SK-N-SH (cell line): Measurements from ENCODE around the gene CTBP2. TPM values are rescaled to one million over a fixed set of nuclear protein-coding genes. Genes with fewer than 3 reads are reported as not detected.

ENCODE experiments used
- CTCF ChIA-PET: fragments of 300-600, 350-600 bp; formaldehyde crosslinking; extraction: SDS; loops from one replicate; lab custom pipeline; 2021; lab: Yijun Ruan, JAX
- POLR2A ChIA-PET: fragments of 350-600 bp; sonication (Branson Sonifier 250); formaldehyde crosslinking; extraction: SDS; loops from one replicate; lab custom pipeline; 2020; ENCODE audit warnings: antibody characterized with exemption, inconsistent platforms; lab: Yijun Ruan, JAX
- DNase-seq: peaks from one replicate; pipeline ENCODE4 v3.0.0; 2012
- H2AFZ ChIP-seq: fragments of 200-600 bp; sonication (generic); 2 replicates; pipeline ENCODE4 v1.8.1; 2016; ENCODE audit warnings: antibody characterized with exemption, mild to moderate bottlenecking, low read depth
- H3F3A ChIP-seq: fragments of 200-600 bp; sonication (generic); replicated peaks from 2 replicates; pipeline ENCODE3; 2016; ENCODE audit warnings: antibody characterized with exemption, mild to moderate bottlenecking; ENCODE audit not compliant: insufficient read depth
- H3K27ac ChIP-seq, 2 experiments: fragments of 200-500 bp in 1 of 2; fragments of 200-600 bp in 1 of 2; sonication (Bioruptor generic) in 1 of 2; sonication (generic), shearing (Covaris generic) in 1 of 2; 2 replicates each; pipeline versions ENCODE4 v1.5.1 to v1.6.1; 2014 to 2016; ENCODE audit warnings: low read depth in 2 of 2, inconsistent platforms in 1 of 2, low read length in 1 of 2, mild to moderate bottlenecking in 1 of 2, mixed read lengths in 1 of 2
- H3K27me3 ChIP-seq: fragments of 200-600 bp; sonication (generic), shearing (Covaris generic); 2 replicates; pipeline ENCODE4 v1.6.1; 2016; ENCODE audit warnings: mixed run types; ENCODE audit not compliant: insufficient read depth
- H3K36me3 ChIP-seq, 2 experiments: fragments of 200-500 bp in 1 of 2; fragments of 200-600 bp in 1 of 2; sonication (Bioruptor generic) in 1 of 2; sonication (generic) in 1 of 2; replicated peaks in 1 of 2; 2 replicates each; pipeline versions ENCODE3 to v1.5.1; 2014 to 2016; ENCODE audit warnings: low read length in 1 of 2, mild to moderate bottlenecking in 1 of 2; ENCODE audit not compliant: insufficient read depth in 2 of 2, control insufficient read depth in 1 of 2
- H3K4me1 ChIP-seq, 2 experiments: fragments of 200-500 bp in 1 of 2; fragments of 200-600 bp in 1 of 2; sonication (Bioruptor generic) in 1 of 2; sonication (generic), shearing (Covaris generic) in 1 of 2; 2 replicates each; pipeline versions ENCODE4 v1.5.1 to v1.6.1; 2014 to 2016; ENCODE audit warnings: low read depth in 1 of 2, low read length in 1 of 2, mixed run types in 1 of 2; ENCODE audit not compliant: insufficient read depth in 2 of 2, control insufficient read depth in 1 of 2
- H3K4me2 ChIP-seq: fragments of 200-600 bp; sonication (generic), shearing (Covaris generic); 2 replicates; pipeline ENCODE4 v1.6.1; 2017; ENCODE audit warnings: mixed run types
- H3K4me3 ChIP-seq, 2 experiments: fragments of 200-500 bp in 1 of 2; fragments of 200-600 bp in 1 of 2; sonication (Bioruptor generic) in 1 of 2; sonication (generic), shearing (Covaris generic) in 1 of 2; 2 replicates each; pipeline versions ENCODE4 v1.5.1 to v1.8.1; 2014 to 2016; ENCODE audit warnings: low read depth in 2 of 2, inconsistent platforms in 1 of 2, low read length in 1 of 2, mild to moderate bottlenecking in 1 of 2, mixed read lengths in 1 of 2, moderate library complexity in 1 of 2
- H3K79me2 ChIP-seq: fragments of 200-600 bp; sonication (generic); 2 replicates; pipeline ENCODE4 v1.8.1; 2017; ENCODE audit warnings: mild to moderate bottlenecking; ENCODE audit not compliant: insufficient read depth
- H3K9ac ChIP-seq: fragments of 200-600 bp; sonication (generic); 2 replicates; pipeline ENCODE4 v1.6.1; 2017; ENCODE audit warnings: mixed run types
- H3K9me2 ChIP-seq: fragments of 200-600 bp; sonication (generic); 2 replicates; pipeline ENCODE4 v1.6.1; 2017; ENCODE audit warnings: mixed run types
- H3K9me3 ChIP-seq: fragments of 200-600 bp; sonication (generic); 2 replicates; pipeline ENCODE4 v1.6.1; 2017; ENCODE audit warnings: mixed run types, mild to moderate bottlenecking, moderate library complexity
- H4K20me1 ChIP-seq: fragments of 200-600 bp; sonication (generic); 2 replicates; pipeline ENCODE4 v1.6.1; 2017; ENCODE audit warnings: mild to moderate bottlenecking, mixed run types; ENCODE audit not compliant: insufficient read depth
- ELF1 ChIP-seq: IDR thresholded peaks from 2 replicates; pipeline ENCODE4 v1.4.0; 2012
- EP300 ChIP-seq, 2 experiments: IDR thresholded peaks; 2 replicates each; pipeline versions ENCODE4 v1.4.0 to v1.6.1; 2012; ENCODE audit warnings: borderline replicate concordance in 1 of 2, low read depth in 1 of 2, low read length in 1 of 2
- FOSL2 ChIP-seq: IDR thresholded peaks from 2 replicates; pipeline ENCODE4 v1.4.0; 2012; ENCODE audit warnings: low read depth, mild to moderate bottlenecking, moderate library complexity, borderline replicate concordance
- FOXJ3 ChIP-seq: sonication (generic); formaldehyde crosslinking; IDR thresholded peaks from 2 replicates; pipeline ENCODE4 v1.5.1; 2020; ENCODE audit warnings: mild to moderate bottlenecking, missing genetic modification reagents
- FOXM1 ChIP-seq: IDR thresholded peaks from 2 replicates; pipeline ENCODE4 v1.4.0; 2012; ENCODE audit warnings: low read depth, mild to moderate bottlenecking
- GABPA ChIP-seq: IDR thresholded peaks from 2 replicates; pipeline ENCODE4 v1.4.0; 2012; ENCODE audit warnings: low read depth, mild to moderate bottlenecking
- MXI1 ChIP-seq: IDR thresholded peaks from 2 replicates; pipeline ENCODE4 v1.6.1; 2012; ENCODE audit warnings: mild to moderate bottlenecking, low read depth, low read length, improper control_type of control experiment
- NFIC ChIP-seq: IDR thresholded peaks from 2 replicates; pipeline ENCODE4 v1.4.0; 2012; ENCODE audit warnings: borderline replicate concordance
- RAD21 ChIP-seq: IDR thresholded peaks from 2 replicates; pipeline ENCODE4 v1.6.1; 2012; ENCODE audit warnings: mild to moderate bottlenecking, low read length
- RCOR1 ChIP-seq: fragments of 150-350 bp; IDR thresholded peaks from 2 replicates; pipeline ENCODE4 v1.6.1; 2017; ENCODE audit warnings: antibody characterized with exemption, low read length
- RFX5 ChIP-seq: IDR thresholded peaks from 2 replicates; pipeline ENCODE4 v1.6.1; 2012; ENCODE audit warnings: mild to moderate bottlenecking, improper control_type of control experiment, low read length
- RXRA ChIP-seq: IDR thresholded peaks from 2 replicates; pipeline ENCODE4 v1.4.0; 2012; ENCODE audit warnings: low read depth, mild to moderate bottlenecking, borderline replicate concordance
- SMC3 ChIP-seq: IDR thresholded peaks from 2 replicates; pipeline ENCODE4 v1.6.1; 2012; ENCODE audit warnings: low read depth, low read length, improper control_type of control experiment
- WGBS: methylation state at CpG from one replicate; pipeline ENCODE4 v1.1.6; 2017; ENCODE audit warnings: low lambda C conversion rate; 5-methylcytosine and 5-hydroxymethylcytosine counted together
- polyA plus RNA-seq, 3 experiments: library from polyadenylated mRNA; depleted of rRNA; stranded (reverse); fragments of >200 nt; gene quantifications; 2 replicates each; pipeline ENCODE4 v1.2.3, GENCODE V29; 2012
- TF ChIP-seq, protein P1 (sequence below): IDR thresholded peaks from 2 replicates; pipeline ENCODE4 v1.6.1; 2012; ENCODE audit warnings: mild to moderate bottlenecking, low read depth, low read length, moderate library complexity
- TF ChIP-seq, protein P2 (sequence below): fragments of 200-600 bp; sonication (generic); IDR thresholded peaks from 2 replicates; pipeline ENCODE4 v1.6.1; 2017; ENCODE audit warnings: antibody characterized with exemption, mild to moderate bottlenecking, moderate library complexity
- TF ChIP-seq, protein P3 (sequence below): IDR thresholded peaks from 2 replicates; pipeline ENCODE4; 2012
- TF ChIP-seq, protein P4 (sequence below): IDR thresholded peaks from 2 replicates; pipeline ENCODE4 v1.4.0; 2012; ENCODE audit warnings: low read depth, borderline replicate concordance
- TF ChIP-seq, protein P5 (sequence below): fragments of 150-350 bp; IDR thresholded peaks from 2 replicates; pipeline ENCODE4 v1.6.1; 2016; ENCODE audit warnings: mild to moderate bottlenecking, low read depth, low read length
- TF ChIP-seq, protein P6 (sequence below): fragments of 150-350 bp; IDR thresholded peaks from 2 replicates; pipeline ENCODE4 v1.6.1; 2017; ENCODE audit warnings: antibody characterized with exemption, low read length, low read depth, borderline replicate concordance

The CTBP2 gene
- polyA plus RNA-seq, 1 of the 3 experiments (the other 2 are of a cell fraction) = 69.7 TPM

DNA sequence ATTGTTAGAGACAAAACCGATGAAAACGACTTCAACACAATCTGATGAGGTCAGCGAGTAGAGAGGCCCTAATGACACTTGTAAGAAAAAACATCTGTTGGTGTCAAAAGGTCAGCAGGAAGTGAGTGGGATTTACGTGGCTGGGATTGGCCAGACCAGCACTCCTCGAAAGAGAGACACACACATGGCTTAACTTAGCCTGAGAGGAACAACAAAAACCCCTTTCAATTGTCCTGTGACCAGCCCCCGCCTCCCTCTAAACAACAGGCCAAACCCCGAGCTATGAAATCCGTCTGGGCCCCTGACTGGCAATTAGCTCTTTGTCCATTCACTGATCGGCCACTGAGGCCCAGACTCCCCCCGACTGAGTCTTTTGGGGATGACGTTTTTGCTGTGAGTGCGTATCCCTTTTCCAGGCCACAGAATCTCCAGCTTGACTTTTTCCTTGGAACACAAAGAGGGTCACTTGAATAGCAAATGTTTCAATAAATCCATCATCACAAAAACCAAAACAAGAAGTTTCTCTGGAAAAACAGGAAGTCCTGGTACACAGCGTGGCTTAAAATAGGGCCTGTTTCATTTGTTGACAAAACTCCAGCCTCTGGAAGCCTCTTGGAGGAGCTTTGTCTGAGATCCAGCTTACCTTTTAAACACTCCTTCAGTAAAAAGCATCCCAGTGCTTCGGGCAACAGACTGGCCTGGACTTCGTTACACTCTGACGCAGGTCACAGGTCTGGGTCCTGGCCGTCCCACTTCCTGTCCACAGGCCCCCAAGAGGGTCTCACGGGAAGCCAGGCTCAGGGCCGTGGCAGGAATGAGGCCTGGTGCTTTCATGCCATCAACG, 103.0 kb downstream of the CTBP2 start:
- no peaks in the 10 kb centered on the region for H3K9me3 ChIP-seq
- H3K27me3 ChIP-seq = no peaks in the 10 kb centered on the region
- H3F3A ChIP-seq = peaks cover 6% of the 10 kb centered on the region
- peak overlapping the region; percentile 46; the same call in 1 of the 2 replicates for H3K9ac ChIP-seq
- H2AFZ ChIP-seq = no peak overlapping the region
- peak overlapping the region; percentile 87 to 97 for H3K27ac ChIP-seq
- no peaks in the 10 kb centered on the region for H3K36me3 ChIP-seq
- CTCF ChIA-PET = interaction anchor here (0.9 to 12.9 kb wide), 10 partner anchors 10 to 65 kb away, joined by 3 to 211 read pairs (median 4); no protein-coding TSS in a partner anchor
- H3K79me2 ChIP-seq = peaks cover 96% of the 10 kb centered on the region
- peaks cover 88% of the 10 kb centered on the region for H4K20me1 ChIP-seq
- peak; percentile 78 for DNase-seq
- no peaks in the 10 kb centered on the region for H3K9me2 ChIP-seq
- no peak overlapping the region; a peak in 1 of 4 replicates for H3K4me3 ChIP-seq
- POLR2A ChIA-PET = interaction anchor here (1.1 to 1.4 kb wide), 3 partner anchors 33 to 141 kb away, joined by 3 to 8 read pairs (median 4); no protein-coding TSS in a partner anchor
- 22% methylated on average over 17 of the region's 20 CpGs for WGBS
- peak overlapping the region; percentile 67 for H3K4me2 ChIP-seq
- peaks cover 42 to 52% of the 10 kb centered on the region in 2 experiments for H3K4me1 ChIP-seq
- TF ChIP-seq FOXJ3 (CRISPR knock-in tag) (no peak), ELF1 (no peak), FOSL2 (peak; percentile 8; the same call in 1 of the 2 replicates), RCOR1 (no peak; the same call in 1 of the 2 replicates), FOXM1 (no peak), SMC3 (no peak), EP300 (IDR thresholded peaks at IDR 0.05; ENCODE audit: borderline replicate concordance in 1 of 2, low read depth in 1 of 2, low read length in 1 of 2) (peak in 1 of 2 experiments; percentile 40; a peak in 1 of 4 replicates), RAD21 (no peak), MXI1 (peak; percentile 50), NFIC (no peak), GABPA (no peak), RFX5 (no peak), RXRA (peak; percentile 94)
- TF ChIP-seq, protein P1, sequence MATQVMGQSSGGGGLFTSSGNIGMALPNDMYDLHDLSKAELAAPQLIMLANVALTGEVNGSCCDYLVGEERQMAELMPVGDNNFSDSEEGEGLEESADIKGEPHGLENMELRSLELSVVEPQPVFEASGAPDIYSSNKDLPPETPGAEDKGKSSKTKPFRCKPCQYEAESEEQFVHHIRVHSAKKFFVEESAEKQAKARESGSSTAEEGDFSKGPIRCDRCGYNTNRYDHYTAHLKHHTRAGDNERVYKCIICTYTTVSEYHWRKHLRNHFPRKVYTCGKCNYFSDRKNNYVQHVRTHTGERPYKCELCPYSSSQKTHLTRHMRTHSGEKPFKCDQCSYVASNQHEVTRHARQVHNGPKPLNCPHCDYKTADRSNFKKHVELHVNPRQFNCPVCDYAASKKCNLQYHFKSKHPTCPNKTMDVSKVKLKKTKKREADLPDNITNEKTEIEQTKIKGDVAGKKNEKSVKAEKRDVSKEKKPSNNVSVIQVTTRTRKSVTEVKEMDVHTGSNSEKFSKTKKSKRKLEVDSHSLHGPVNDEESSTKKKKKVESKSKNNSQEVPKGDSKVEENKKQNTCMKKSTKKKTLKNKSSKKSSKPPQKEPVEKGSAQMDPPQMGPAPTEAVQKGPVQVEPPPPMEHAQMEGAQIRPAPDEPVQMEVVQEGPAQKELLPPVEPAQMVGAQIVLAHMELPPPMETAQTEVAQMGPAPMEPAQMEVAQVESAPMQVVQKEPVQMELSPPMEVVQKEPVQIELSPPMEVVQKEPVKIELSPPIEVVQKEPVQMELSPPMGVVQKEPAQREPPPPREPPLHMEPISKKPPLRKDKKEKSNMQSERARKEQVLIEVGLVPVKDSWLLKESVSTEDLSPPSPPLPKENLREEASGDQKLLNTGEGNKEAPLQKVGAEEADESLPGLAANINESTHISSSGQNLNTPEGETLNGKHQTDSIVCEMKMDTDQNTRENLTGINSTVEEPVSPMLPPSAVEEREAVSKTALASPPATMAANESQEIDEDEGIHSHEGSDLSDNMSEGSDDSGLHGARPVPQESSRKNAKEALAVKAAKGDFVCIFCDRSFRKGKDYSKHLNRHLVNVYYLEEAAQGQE = no peak
- TF ChIP-seq, protein P2, sequence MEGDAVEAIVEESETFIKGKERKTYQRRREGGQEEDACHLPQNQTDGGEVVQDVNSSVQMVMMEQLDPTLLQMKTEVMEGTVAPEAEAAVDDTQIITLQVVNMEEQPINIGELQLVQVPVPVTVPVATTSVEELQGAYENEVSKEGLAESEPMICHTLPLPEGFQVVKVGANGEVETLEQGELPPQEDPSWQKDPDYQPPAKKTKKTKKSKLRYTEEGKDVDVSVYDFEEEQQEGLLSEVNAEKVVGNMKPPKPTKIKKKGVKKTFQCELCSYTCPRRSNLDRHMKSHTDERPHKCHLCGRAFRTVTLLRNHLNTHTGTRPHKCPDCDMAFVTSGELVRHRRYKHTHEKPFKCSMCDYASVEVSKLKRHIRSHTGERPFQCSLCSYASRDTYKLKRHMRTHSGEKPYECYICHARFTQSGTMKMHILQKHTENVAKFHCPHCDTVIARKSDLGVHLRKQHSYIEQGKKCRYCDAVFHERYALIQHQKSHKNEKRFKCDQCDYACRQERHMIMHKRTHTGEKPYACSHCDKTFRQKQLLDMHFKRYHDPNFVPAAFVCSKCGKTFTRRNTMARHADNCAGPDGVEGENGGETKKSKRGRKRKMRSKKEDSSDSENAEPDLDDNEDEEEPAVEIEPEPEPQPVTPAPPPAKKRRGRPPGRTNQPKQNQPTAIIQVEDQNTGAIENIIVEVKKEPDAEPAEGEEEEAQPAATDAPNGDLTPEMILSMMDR = no peak
- TF ChIP-seq, protein P3, sequence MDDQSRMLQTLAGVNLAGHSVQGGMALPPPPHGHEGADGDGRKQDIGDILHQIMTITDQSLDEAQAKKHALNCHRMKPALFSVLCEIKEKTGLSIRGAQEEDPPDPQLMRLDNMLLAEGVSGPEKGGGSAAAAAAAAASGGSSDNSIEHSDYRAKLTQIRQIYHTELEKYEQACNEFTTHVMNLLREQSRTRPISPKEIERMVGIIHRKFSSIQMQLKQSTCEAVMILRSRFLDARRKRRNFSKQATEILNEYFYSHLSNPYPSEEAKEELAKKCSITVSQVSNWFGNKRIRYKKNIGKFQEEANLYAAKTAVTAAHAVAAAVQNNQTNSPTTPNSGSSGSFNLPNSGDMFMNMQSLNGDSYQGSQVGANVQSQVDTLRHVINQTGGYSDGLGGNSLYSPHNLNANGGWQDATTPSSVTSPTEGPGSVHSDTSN = peak; percentile 55; the same call in 1 of the 2 replicates
- TF ChIP-seq, protein P4, sequence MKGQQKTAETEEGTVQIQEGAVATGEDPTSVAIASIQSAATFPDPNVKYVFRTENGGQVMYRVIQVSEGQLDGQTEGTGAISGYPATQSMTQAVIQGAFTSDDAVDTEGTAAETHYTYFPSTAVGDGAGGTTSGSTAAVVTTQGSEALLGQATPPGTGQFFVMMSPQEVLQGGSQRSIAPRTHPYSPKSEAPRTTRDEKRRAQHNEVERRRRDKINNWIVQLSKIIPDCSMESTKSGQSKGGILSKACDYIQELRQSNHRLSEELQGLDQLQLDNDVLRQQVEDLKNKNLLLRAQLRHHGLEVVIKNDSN = no peak
- TF ChIP-seq, protein P5, sequence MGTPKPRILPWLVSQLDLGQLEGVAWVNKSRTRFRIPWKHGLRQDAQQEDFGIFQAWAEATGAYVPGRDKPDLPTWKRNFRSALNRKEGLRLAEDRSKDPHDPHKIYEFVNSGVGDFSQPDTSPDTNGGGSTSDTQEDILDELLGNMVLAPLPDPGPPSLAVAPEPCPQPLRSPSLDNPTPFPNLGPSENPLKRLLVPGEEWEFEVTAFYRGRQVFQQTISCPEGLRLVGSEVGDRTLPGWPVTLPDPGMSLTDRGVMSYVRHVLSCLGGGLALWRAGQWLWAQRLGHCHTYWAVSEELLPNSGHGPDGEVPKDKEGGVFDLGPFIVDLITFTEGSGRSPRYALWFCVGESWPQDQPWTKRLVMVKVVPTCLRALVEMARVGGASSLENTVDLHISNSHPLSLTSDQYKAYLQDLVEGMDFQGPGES = no peak
- TF ChIP-seq, protein P6, sequence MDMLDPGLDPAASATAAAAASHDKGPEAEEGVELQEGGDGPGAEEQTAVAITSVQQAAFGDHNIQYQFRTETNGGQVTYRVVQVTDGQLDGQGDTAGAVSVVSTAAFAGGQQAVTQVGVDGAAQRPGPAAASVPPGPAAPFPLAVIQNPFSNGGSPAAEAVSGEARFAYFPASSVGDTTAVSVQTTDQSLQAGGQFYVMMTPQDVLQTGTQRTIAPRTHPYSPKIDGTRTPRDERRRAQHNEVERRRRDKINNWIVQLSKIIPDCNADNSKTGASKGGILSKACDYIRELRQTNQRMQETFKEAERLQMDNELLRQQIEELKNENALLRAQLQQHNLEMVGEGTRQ = no peak
